HuH-7 (cell line): Measurements from ENCODE around the gene SLC26A3.
A peak's percentile ranks its signal among the peaks of the same experiment; 100 is the strongest.
"Not testable (repeated sequence)": the region's sequence is repeated elsewhere in the genome, so short reads cannot be mapped to it uniquely, and the experiment has no call there.

ENCODE experiments used
- DNase-seq: peaks from one replicate; pipeline ENCODE4 v3.0.0; 2011; ENCODE audit warnings: low spot score

Gene SLC26A3

DNA sequence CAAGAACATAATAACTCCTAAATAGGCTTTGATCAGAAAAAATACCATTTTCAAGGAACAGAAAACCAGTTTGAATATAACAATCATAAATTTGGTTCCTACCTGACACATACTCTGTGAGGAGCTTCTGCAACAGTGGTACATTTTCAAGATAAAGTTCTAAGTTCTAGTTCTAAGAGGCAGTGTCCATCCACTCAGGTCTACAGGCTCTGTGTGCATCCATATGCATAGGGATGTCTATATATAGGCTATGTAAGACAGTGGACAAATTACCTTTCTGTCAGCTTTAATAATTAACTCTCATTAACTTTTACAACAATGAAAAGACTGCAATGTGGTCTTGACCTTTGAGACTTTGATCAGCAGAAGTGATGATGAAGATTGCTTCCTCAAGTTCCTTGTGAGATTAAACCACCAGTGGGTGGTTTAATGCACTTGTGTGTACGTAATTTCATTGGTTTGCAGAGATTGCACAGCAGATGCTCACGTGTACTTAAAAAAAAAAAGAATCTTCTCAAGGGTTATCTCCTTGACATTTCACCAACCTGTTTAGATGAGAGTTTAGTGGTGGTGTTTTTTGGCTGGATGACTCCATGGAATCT is at the start of gene SLC26A3:
SLC26A3 (minus strand) TSS at position 215 of the 602 bp plus-strand sequence. CDS start 8,714 bp downstream, outside the sequence.
- no peak for DNase-seq

GRCh38 chr7:107850643-107851042 is 47.6 kb upstream of the SLC26A3 start:
- DNase-seq: peak; percentile 43

DNA sequence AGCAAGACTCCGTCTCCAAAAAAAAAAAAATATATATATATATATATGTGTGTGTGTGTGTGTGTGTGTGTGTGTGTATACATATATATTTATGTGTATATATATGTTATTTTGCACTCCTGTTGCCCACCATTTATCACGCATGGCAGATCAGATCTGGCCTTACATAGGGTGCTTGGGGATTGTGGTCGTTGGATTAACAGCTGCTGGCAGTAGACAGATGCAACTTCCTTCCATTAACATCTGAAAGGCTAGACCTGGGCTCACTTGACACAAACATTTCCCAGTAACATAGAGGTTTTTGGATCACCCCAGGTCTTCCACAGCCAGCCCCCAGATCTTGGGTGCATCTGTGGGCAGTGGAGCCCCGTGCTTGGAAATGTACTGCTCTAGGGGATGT is 47.2 kb upstream of the SLC26A3 start:
- no peak for DNase-seq

DNA sequence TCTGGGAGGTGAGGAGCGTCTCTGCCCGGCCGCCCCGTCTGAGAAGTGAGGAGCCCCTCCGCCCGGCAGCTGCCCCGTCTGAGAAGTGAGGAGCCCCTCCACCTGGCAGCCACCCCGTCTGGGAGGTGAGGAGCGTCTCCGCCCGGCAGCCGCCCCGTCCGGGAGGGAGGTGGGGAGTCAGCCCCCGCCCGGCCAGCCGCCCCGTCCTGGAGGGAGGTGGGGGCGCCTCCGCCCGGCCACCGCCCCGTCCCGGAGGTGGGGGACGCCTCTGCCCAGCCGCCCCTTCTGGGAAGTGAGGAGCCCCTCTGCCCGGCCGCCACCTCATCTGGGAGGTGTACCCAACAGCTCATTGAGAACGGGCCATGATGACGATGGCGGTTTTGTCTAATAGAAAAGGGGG is 45.2 kb upstream of the SLC26A3 start:
- DNase-seq: not testable (repeated sequence)

DNA sequence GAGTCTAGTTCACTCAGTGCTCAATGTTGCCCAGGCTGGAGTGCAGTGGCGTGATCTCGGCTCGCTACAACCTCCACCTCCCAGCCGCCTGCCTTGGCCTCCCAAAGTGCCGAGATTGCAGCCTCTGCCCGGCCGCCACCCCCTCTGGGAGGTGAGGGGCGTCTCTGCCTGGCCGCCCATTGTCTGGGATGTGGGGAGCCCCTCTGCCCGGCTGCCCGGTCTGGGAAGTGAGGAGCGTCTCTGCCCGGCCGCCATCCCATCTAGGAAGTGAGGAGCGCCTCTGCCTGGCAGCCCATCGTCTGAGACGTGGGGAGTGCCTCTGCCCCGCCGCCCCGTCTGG is 44.8 kb upstream of the SLC26A3 start:
- DNase-seq: not testable (repeated sequence)

DNA sequence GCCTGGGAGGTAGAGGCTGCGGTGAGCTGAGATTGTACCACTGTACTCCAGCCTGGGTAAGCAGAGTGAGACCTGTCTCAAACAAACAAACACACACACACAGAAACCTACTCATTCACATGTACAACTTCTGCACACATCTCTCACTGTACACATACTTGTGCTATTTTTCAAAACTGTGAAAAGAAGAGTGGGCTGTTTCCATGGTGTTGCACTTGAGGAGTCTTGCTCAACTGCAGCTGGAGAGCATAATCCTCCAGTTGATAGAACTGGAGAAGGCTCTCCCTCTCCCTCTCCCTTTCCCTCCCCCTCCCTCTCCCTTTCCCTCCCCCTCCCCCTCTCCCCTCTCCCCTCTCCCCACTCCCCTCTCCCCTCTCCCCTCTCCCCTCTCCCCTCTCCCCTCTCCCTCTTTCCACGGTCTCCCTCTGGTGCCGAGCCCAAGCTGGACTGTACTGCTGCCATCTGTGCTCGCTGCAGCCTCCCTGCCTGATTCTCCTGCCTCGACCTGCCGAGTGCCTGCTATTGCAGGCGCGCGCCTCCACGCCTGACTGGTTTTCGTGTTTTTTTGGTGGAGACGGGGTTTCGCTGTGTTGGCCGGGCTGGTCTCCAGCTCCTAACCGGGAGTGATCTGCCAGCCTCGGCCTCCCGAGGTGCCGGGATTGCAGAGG is 44.3 kb upstream of the SLC26A3 start:
- DNase-seq: no peak

DNA sequence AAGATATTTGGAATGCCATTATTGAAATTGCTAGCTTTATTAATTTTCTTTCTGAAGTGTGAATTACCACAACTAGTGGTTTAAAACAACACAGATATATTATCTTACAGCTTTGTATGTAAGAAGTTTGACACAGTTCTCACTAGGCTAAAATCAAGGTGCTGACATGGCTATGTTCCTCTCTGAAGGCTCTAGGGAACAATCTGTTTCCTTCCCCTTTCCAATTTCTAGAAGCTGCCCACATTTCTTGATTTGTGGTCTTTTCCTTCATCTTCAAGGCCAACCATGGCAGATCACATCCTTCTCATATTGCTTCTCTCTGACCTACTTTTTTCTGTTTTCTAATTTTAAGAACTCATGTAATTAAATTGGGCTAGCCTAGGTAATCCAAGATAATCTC is 43.3 kb upstream of the SLC26A3 start:
- DNase-seq: no peak

- no peak for DNase-seq
Observed at GRCh38 chr7:107843184-107843583, 40.2 kb upstream of the SLC26A3 start.

GRCh38 chr7:107842213-107842612 is 39.2 kb upstream of the SLC26A3 start:
- DNase-seq: no peak

GRCh38 chr7:107838816-107839565 is 36.0 kb upstream of the SLC26A3 start:
- DNase-seq: no peak

DNA sequence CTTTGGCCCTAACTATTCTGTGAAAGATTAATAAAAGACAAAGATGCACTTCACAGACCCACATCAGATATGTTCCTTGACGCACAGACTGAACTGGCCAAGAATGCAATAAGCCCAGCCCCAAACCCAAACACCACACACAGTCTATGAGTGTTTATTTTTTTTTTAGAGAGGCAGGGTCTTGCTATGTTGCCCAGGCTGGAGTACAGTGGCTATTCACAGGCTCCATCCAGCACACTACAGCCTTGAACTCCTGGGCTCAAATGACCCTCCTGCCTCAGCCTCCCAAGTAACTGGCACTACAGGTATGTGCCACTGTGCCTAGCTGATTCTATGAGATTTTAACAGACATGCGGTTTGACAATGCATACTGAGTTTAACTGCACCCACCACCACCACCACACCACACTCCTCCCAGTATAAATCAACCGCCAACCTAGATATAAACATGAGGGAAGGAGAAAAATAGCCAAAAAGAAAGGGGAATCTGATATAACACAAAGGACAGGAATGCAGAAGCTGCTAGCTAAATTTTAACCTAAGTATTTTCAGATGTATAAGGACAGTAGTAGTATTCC is 35.1 kb upstream of the SLC26A3 start:
- DNase-seq: no peak

GRCh38 chr7:107837145-107837512 is 34.1 kb upstream of the SLC26A3 start:
- no peak for DNase-seq

DNA sequence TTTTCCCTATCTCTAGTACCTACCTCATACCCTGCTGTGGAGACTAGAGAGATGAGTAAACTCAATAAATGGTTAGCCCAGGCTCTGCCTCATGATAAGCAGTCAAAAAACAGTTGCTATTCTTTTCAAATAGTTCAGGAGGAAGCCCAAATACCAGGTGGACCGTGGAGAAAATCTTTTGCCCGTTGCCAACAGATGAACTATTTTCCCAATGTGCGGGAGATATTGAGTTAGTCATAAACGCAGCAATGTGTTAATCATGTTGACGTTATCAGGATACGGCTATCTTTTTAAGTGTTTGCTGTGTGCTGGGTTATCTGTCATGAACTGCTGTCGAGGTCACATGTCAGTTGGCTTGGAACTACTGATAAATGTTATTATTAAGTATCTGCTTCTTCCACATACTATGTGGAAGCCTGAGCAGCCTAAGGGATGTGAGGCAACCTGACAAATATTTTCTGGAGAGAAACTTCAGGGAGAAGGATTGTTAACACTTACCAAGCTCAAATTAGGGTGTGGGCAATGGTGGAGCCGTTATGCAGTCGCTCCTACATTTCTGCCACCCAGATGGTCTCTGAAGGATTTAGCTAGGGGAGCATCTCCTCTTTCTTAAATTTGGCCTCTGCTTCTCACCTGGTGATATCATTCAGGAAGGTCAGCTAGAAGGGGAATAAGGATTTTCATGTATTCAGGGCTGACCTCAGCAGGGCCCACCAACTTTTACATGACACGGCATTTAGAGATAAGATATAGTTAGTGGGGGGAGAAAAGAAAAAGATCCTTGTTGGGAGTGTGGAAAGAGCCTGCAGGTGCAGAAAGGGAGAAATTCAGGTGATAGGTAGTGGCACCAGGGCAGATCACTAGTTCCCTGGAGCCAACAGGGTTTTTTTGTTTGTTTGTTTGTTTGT is 33.5 kb upstream of the SLC26A3 start:
- DNase-seq: peak; percentile 55

DNA sequence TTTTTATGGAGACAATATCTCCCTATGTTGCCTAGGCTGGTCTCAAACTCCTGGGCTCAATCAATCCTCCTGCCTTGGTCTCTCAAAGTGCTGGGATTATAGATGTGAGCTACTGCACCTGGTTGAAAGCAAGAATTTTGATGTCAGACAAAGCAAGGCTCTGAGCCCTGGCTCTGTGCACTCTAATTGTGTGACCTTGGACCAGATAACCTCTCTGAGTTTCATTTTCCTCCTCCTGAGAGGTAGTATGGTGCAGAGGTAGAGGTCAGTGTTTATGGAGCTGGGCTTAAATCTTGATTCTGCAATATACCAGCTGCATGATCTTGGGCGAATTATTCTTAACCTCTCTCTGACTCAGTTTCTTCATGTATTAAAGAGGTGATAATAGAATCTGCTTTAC is 31.4 kb upstream of the SLC26A3 start:
- no peak for DNase-seq

GRCh38 chr7:107833684-107834106 is 30.7 kb upstream of the SLC26A3 start:
- DNase-seq: no peak

- no peak for DNase-seq
Observed at GRCh38 chr7:107830420-107830819, 27.4 kb upstream of the SLC26A3 start.

DNA sequence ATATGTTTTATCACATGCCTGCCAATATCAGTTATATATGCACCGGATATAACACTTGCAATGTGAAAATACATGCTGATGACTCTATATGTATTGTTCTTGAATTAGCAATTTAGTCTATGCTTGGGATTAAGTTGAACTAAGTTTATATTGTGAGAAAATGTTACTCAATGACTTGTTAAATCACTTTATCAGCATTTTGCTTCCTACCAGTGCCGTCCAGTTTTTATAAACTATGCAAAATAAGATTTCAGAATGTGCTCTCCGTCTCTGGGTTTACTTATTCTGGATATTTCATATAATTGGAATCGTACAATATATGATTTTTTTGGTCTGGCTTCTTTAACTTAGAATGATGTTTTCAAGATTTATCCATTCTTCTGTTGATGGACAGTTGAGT is 25.5 kb upstream of the SLC26A3 start:
- no peak for DNase-seq

DNA sequence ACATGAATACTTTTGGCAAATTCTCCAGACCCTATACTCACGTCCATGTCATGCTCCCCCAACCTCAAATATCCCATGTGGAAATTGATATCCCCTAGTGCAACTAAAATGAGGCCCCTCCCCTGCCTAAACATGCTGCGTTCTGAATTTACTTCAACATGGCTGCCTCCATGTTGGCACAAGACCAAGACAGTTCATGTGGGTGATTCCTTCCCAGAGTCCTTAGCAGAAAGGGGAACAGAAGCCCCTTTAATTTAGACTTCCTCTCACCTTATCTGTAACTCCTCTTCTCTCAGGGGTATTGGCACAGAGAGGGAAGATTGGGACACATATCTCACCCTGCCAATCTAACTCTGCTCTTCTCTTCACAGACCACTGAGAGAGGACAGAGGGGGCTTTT is 24.5 kb upstream of the SLC26A3 start:
- DNase-seq: no peak

DNA sequence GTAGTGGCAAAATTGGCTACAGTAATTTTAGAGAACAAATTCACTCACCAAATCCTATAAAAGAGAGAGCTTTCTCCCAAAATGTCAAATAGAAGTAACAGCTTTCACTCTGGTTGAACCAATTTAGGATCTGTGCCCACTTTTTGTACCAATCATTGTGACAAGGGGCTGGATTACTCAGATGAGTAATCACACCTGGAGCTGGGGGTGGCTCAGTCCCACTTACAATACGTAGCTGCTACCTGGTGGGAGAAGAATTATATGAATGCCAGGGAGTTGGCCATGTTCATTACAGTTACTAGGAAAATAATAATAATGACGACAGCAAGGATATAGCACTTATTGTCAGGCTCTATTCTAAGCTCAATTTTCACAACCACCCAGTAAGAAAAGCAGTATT is 23.4 kb upstream of the SLC26A3 start:
- no peak for DNase-seq

GRCh38 chr7:107824858-107825257 is 21.8 kb upstream of the SLC26A3 start:
- DNase-seq: no peak

GRCh38 chr7:107818622-107819021 is 15.6 kb upstream of the SLC26A3 start:
- DNase-seq: no peak

- no peak for DNase-seq
Observed at GRCh38 chr7:107816011-107816566, 13.1 kb upstream of the SLC26A3 start.
